BLaER1 treated with 17β-estradiol and CSF1 and Interleukin-3, amounts not matched to agents 10 nM and 100 nM (cell line): Measurements from ENCODE around the gene ING2.

Source experiments
- H3K27ac ChIP-seq, 11 experiments: shearing (Covaris generic); formaldehyde crosslinking; 2 replicates each; pipeline ENCODE4 v1.8.1; 2022
- H3K27me3 ChIP-seq, 11 experiments: shearing (Covaris generic); formaldehyde crosslinking; 2 replicates each; pipeline ENCODE4 v1.8.1; 2022
- H3K36me3 ChIP-seq, 11 experiments: shearing (Covaris generic); formaldehyde crosslinking; 2 replicates each; pipeline ENCODE4 v1.8.1; 2022
- H3K4me1 ChIP-seq, 10 experiments: shearing (Covaris generic); formaldehyde crosslinking; 2 replicates each; pipeline ENCODE4 v1.8.1; 2022
- H3K4me2 ChIP-seq, 11 experiments: shearing (Covaris generic); formaldehyde crosslinking; 2 replicates each; pipeline ENCODE4 v1.8.1; 2022
- H3K4me3 ChIP-seq, 10 experiments: shearing (Covaris generic); formaldehyde crosslinking; 2 replicates each; pipeline ENCODE4 v1.8.1; 2022
- H3K9ac ChIP-seq, 11 experiments: shearing (Covaris generic); formaldehyde crosslinking; 2 replicates each; pipeline ENCODE4 v1.8.1; 2022
- H3K9me3 ChIP-seq, 11 experiments: shearing (Covaris generic); formaldehyde crosslinking; replicated peaks in 1 of 11; 2 replicates each; pipeline ENCODE4 v1.8.1; 2022
- H4K20me1 ChIP-seq, 11 experiments: shearing (Covaris generic); formaldehyde crosslinking; 2 replicates each; pipeline ENCODE4 v1.8.1; 2022
- Cebpa-rat ChIP-seq, 11 experiments: shearing (Covaris generic); IDR thresholded peaks; 2 replicates each; pipeline ENCODE4 v1.8.1; 2022

The ING2 gene

DNA sequence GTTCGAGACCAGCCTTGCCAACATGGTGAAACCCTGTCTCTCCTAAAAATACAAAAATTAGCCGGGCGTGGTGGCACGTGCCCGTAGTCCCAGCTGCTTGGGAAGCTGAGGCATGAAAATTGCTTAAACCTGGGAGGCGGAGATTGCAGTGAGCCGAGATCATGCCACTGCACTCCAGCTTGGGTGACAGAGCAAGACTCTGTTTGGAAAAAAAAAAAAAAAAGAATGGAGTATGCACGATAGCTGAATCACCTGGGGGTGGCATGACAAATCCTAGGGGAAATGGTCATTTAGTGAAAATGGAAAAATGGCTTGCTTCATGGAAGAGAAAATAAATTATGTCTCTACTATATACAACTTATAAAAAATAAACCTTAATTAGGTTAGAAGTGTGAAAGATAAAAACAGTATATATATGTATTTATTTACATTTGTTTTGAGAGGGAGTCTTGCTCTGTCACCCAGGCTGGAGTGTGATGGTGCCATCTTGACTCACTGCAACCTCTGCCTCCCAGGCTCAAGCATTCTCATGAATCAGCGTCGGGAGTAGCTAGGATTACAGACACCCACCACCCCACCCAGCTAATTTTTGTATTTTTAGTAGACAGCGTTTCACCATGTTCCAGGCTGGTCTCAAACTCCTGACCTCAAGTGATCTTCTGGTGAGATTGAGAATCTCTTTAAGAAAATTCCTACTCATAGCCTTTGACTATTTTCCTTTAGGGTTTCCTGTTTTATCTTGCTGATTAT, 19.3 kb upstream of the ING2 start:
- Histone ChIP-seq H3K4me3 (no peak overlapping the region), H3K4me2 (no peak overlapping the region), H4K20me1 (no peaks in the 10 kb centered on the region), H3K36me3 (peaks cover 0 to 7% (median 0%) of the 10 kb centered on the region in 11 experiments; a peak in 2 of 22 replicates), H3K9me3 (peaks cover 0 to 16% (median 4%) of the 10 kb centered on the region in 11 experiments; a peak in 9 of 22 replicates), H3K27me3 (no peaks in the 10 kb centered on the region), H3K9ac (no peak overlapping the region), H3K27ac (no peak overlapping the region), H3K4me1 (peaks cover 0 to 10% (median 2%) of the 10 kb centered on the region in 10 experiments; a peak in 5 of 20 replicates)
- no peak for TF ChIP-seq Cebpa-rat (IDR thresholded peaks at IDR 0.05)

DNA sequence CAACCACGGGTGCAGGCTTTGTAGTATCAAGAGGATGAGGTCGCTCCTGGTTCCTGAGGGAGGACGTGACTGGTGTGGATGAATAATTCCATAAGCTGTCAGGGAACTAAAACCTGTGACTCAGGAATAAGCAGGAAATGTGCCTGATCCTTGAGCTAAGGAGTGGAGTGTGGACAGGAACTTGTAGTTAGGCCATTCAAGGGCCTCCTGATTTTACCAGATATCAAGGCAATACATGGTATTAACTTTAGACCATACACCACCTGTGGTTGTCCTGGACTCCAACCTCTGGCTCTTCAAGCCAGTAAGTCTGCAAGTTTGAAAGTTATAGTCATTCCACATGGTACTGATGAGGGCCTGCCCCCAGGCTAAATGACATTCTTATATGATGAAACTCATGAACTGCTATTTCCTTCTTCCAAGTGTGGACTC, 12.1 kb upstream of the ING2 start:
- Histone ChIP-seq H3K27me3 (no peaks in the 10 kb centered on the region), H3K4me3 (no peak overlapping the region), H4K20me1 (no peaks in the 10 kb centered on the region), H3K4me2 (no peak overlapping the region), H3K9ac (no peak overlapping the region), H3K9me3 (peaks cover 0 to 18% (median 10%) of the 10 kb centered on the region in 11 experiments; a peak in 9 of 22 replicates), H3K4me1 (peaks cover 0 to 10% (median 0%) of the 10 kb centered on the region in 10 experiments; a peak in 3 of 20 replicates), H3K36me3 (peaks cover 22 to 49% (median 35%) of the 10 kb centered on the region in 11 experiments), H3K27ac (no peak overlapping the region)
- no peak for TF ChIP-seq Cebpa-rat (IDR thresholded peaks at IDR 0.05)

DNA sequence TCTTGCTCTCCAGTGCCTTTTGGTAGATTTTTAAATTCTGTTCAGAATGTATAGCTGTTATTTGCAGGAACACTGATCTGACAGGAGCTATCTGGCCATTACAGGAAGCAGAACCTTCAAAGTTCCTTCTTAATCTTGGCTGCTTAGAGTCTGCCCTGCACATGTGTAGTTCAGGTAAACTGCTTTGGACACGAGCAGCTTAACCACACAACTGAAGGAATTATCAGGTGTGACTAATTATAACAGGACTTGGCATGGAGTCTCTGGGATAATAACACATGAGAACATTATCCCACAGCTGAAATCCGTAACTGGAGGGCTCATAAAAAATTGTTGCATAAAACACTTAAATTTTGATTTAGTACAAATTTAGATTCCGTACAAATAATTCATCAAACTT, 11.6 kb upstream of the ING2 start:
- Histone ChIP-seq H3K9ac (no peak overlapping the region), H3K4me3 (no peak overlapping the region), H3K27me3 (no peaks in the 10 kb centered on the region), H3K4me2 (no peak overlapping the region), H3K4me1 (peaks cover 0 to 10% (median 0%) of the 10 kb centered on the region in 10 experiments; a peak in 3 of 20 replicates), H4K20me1 (no peaks in the 10 kb centered on the region), H3K27ac (no peak overlapping the region), H3K36me3 (peaks cover 22 to 49% (median 35%) of the 10 kb centered on the region in 11 experiments), H3K9me3 (peaks cover 0 to 18% (median 10%) of the 10 kb centered on the region in 11 experiments; a peak in 9 of 22 replicates)
- TF ChIP-seq Cebpa-rat (IDR thresholded peaks at IDR 0.05): no peak

DNA sequence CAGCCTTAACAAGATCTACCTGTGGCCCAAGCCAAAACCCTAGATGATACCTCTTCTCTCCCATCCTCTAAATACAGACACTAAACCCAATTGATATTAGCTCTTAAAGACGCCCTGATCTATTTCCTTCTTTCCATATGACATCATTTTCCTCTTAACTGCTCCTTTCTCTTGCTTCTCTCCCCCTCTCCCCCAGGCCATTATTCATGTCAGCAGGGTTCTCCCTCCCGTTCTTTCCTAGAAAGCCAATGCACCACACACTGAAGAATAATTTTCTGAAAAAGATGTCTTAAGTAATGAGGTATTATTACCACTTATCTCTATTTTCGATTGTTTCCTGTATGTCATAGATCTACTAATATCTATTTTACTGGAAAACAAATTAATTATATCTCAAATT, 9.7 kb upstream of the ING2 start:
- no peak overlapping the region for H3K4me2 ChIP-seq
- H3K27ac ChIP-seq: no peak overlapping the region
- peaks cover 22 to 49% (median 35%) of the 10 kb centered on the region in 11 experiments for H3K36me3 ChIP-seq
- no peaks in the 10 kb centered on the region for H4K20me1 ChIP-seq
- H3K27me3 ChIP-seq: no peaks in the 10 kb centered on the region
- H3K9me3 ChIP-seq: peaks cover 0 to 18% (median 10%) of the 10 kb centered on the region in 11 experiments; a peak in 9 of 22 replicates
- H3K4me1 ChIP-seq: peaks cover 0 to 20% (median 0%) of the 10 kb centered on the region in 10 experiments; a peak in 5 of 20 replicates
- H3K9ac ChIP-seq: no peak overlapping the region
- no peak for TF ChIP-seq Cebpa-rat (IDR thresholded peaks at IDR 0.05)
- no peak overlapping the region for H3K4me3 ChIP-seq

DNA sequence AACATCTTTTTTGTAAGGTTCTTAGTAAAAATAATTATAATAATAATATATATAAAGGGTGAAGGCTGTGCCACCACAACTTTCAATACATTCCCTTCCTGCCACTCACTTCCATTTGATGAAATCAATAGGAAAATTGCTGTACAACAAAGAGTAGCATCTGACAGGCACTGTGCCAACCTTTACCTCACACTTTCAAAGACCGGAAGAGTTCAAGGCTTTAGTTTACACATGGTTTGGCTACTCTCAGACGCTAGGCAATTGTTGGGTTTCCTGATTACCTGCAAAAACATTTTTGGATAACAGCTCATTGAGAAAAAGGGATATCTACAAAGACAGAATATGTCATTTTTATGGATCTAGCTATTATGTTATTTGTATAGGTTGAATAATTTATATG, 5.5 kb upstream of the ING2 start:
- no peak for TF ChIP-seq Cebpa-rat (IDR thresholded peaks at IDR 0.05)

DNA sequence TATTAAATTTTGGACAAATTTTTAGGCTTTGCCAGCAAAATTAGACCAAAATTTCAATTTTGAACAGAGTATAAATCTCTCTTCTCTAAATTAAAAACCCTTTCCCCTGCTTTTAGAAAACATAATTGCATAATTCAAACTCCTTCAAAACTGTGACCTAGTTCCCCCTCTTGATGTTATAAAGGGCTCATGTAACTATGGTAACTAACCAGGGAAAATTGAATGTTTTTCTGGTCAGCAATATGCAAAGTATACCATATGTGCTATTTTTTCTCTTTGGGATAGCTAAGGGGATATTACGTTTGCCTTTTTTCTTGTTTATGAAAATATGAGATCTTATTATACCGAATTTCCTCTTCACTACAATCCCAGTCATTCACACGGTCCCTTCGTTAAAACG, 5.1 kb upstream of the ING2 start:
- Histone ChIP-seq H3K4me2 (peak overlapping the region in 4 of 11 experiments; percentile 10 to 79 (median 48); a peak in 5 of 22 replicates), H3K4me3 (no peak overlapping the region; a peak in 1 of 20 replicates), H3K9me3 (no peaks in the 10 kb centered on the region), H3K36me3 (peaks cover under 1 to 19% (median 9%) of the 10 kb centered on the region in 11 experiments; a peak in 15 of 22 replicates), H3K27ac (peak overlapping the region in 3 of 11 experiments; percentile 39 to 74 (median 73); a peak in 5 of 22 replicates), H4K20me1 (no peaks in the 10 kb centered on the region), H3K4me1 (peaks cover 16 to 51% (median 20%) of the 10 kb centered on the region in 10 experiments), H3K9ac (peak overlapping the region in 2 of 11 experiments; percentile 0 to 65; a peak in 2 of 22 replicates), H3K27me3 (no peaks in the 10 kb centered on the region)
- no peak for TF ChIP-seq Cebpa-rat (IDR thresholded peaks at IDR 0.05)

More for the DNA sequence above, 5.5 kb upstream of the ING2 start:
- H3K9me3 ChIP-seq: no peaks in the 10 kb centered on the region
- H3K27ac ChIP-seq: peak overlapping the region in 3 of 11 experiments; percentile 39 to 74 (median 73); a peak in 4 of 22 replicates
- H3K4me3 ChIP-seq: no peak overlapping the region
- no peaks in the 10 kb centered on the region for H3K27me3 ChIP-seq
- H3K36me3 ChIP-seq: peaks cover 5 to 23% (median 13%) of the 10 kb centered on the region in 11 experiments; a peak in 16 of 22 replicates
- H4K20me1 ChIP-seq: no peaks in the 10 kb centered on the region
- H3K9ac ChIP-seq: peak overlapping the region in 1 of 11 experiments; percentile 65; a peak in 3 of 22 replicates
- peaks cover 16 to 51% (median 20%) of the 10 kb centered on the region in 10 experiments for H3K4me1 ChIP-seq
- H3K4me2 ChIP-seq: peak overlapping the region in 3 of 11 experiments; percentile 18 to 79 (median 78); a peak in 4 of 22 replicates

DNA sequence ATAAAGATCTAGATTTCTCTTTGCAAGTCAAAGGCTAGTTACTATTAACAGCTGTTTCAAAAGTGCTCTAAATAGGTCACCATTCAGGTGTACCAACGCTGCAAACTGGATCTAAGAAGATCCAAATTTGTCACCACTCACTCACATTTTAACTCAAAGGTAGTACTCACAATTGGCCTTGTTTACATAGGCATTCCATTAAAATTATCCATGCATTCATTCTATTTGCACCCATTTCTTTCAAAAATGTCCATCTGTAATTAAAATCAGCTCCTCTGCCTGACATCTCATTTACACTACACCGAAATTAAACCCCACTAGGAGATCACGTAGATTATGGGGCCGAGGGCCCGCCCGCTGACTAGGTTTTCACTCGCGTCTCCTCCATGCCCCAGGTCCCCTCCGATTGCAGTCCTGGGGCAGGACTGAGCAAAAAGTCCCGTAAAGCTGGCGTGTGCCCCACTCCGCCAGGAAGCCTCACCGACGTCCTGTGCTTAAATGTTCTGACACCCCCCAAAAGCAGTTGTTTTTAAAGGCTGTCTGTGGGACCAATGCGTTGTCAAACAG, 1.3 kb upstream of the ING2 start:
- Histone ChIP-seq H3K4me1 (peaks cover 17 to 71% (median 29%) of the 10 kb centered on the region in 10 experiments), H3K4me2 (peak overlapping the region; percentile 70 to 93 (median 90)), H3K36me3 (no peaks in the 10 kb centered on the region), H3K27me3 (no peaks in the 10 kb centered on the region), H4K20me1 (peaks cover 0 to 21% (median 0%) of the 10 kb centered on the region in 11 experiments; a peak in 9 of 22 replicates), H3K27ac (peak overlapping the region; percentile 76 to 97 (median 91)), H3K9me3 (no peaks in the 10 kb centered on the region), H3K4me3 (peak overlapping the region; percentile 83 to 99 (median 96)), H3K9ac (peak overlapping the region; percentile 86 to 96 (median 91))
- TF ChIP-seq Cebpa-rat (IDR thresholded peaks at IDR 0.05): no peak

DNA sequence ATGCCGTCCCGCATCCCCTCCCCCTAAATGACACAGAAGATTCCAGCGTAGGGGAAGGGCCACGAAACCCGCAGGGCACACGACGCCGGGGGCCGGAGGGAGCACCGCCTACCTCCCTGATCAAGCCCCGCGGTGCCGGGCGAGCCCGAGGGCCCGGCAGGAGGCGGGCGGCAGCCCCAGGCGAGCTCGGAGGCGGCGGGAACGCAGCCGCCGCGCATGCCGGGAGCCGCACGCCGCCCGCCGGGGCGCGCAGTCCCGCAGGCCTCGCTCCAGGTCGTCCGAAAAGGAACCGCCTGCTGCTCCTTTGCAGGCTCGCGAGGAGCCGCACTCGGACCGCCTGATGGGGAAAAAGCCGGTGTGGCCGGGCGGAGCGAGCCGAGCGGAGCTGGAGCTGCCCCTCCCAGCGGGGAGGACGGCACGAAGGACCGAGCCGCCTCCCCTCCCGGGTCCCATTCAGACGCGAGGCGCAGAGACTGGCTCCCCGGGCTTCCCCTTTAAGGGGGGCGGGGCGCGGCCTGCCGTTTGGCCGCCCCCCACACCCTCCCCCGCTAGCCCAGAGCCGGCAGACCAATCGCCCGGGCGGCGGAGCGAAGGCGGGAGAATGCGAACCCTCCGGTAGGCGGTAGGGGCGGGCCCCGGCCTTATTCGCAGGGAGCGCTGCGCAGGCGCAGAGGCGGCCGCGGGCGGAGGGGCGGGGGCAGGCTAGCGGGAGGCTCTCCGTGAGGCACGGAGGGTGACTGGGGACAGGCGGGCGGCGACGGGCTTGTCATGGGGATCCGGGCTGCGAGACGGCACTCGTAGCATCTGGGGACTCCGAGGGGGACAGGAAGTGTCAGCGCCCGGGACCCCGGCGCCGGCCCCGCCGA, 561 bp upstream of the ING2 start:
- peaks cover 0 to 28% (median 0%) of the 10 kb centered on the region in 11 experiments; a peak in 9 of 22 replicates for H4K20me1 ChIP-seq
- H3K36me3 ChIP-seq: no peaks in the 10 kb centered on the region
- H3K4me1 ChIP-seq: peaks cover 17 to 70% (median 29%) of the 10 kb centered on the region in 10 experiments
- peak overlapping the region; percentile 83 to 99 (median 96) for H3K4me3 ChIP-seq
- peak overlapping the region; percentile 74 to 93 (median 91) for H3K4me2 ChIP-seq
- no peaks in the 10 kb centered on the region for H3K9me3 ChIP-seq
- TF ChIP-seq Cebpa-rat (IDR thresholded peaks at IDR 0.05): no peak
- no peaks in the 10 kb centered on the region for H3K27me3 ChIP-seq
- H3K9ac ChIP-seq: peak overlapping the region; percentile 86 to 96 (median 91)
- H3K27ac ChIP-seq: peak overlapping the region; percentile 86 to 97 (median 92)
